HT-29 (cell line): ENCODE measurements around the gene TMEM255A. TPM values are rescaled to one million over a fixed set of nuclear protein-coding genes. Genes with fewer than 3 reads are reported as not detected.
"Not testable (repeated sequence)": the region's sequence is repeated elsewhere in the genome, so short reads cannot be mapped to it uniquely, and the experiment has no call there.

Source experiments
- DNase-seq: peaks from one replicate; pipeline ENCODE4 v3.0.0-alpha.2; 2015; ENCODE audit warnings: low spot score
- total RNA-seq: library from RNA; depleted of rRNA; stranded (reverse); fragments of >200 nt; shearing (Covaris generic); gene quantifications from 2 replicates; pipeline ENCODE4 v1.2.3, GENCODE V29; 2014; rRNA removed

Gene TMEM255A
- not detected in 2 replicates for total RNA-seq

GRCh38 chrX:120310861-120311726 is at the start of gene TMEM255A:
Gene TMEM255A (minus strand): TSS chrX:120311461. CDS start chrX:120311309, 152 bp downstream.
- no peak for DNase-seq

- no peak for DNase-seq
Measured at GRCh38 chrX:120358737-120359456, 47.6 kb upstream of the TMEM255A start.

- no peak for DNase-seq
Measured at GRCh38 chrX:120357186-120357585, 45.9 kb upstream of the TMEM255A start.

GRCh38 chrX:120356084-120356483 is 44.8 kb upstream of the TMEM255A start:
- no peak for DNase-seq

- no peak for DNase-seq
Measured at GRCh38 chrX:120350450-120351138, 39.3 kb upstream of the TMEM255A start.

- DNase-seq = not testable (repeated sequence)
Measured at GRCh38 chrX:120344566-120344965, 33.3 kb upstream of the TMEM255A start.

- DNase-seq = no peak
Measured at GRCh38 chrX:120336899-120337298, 25.6 kb upstream of the TMEM255A start.

- no peak for DNase-seq
Measured at GRCh38 chrX:120335289-120335688, 24.0 kb upstream of the TMEM255A start.

- DNase-seq = no peak
Measured at GRCh38 chrX:120334603-120335002, 23.3 kb upstream of the TMEM255A start.

GRCh38 chrX:120334151-120334550 is 22.9 kb upstream of the TMEM255A start:
- DNase-seq = no peak

- DNase-seq = no peak
Measured at GRCh38 chrX:120332394-120332793, 21.1 kb upstream of the TMEM255A start.

- DNase-seq = no peak
Measured at GRCh38 chrX:120331116-120331515, 19.9 kb upstream of the TMEM255A start.

GRCh38 chrX:120321520-120322281 is 10.4 kb upstream of the TMEM255A start:
- DNase-seq = no peak

GRCh38 chrX:120318411-120318810 is 7.2 kb upstream of the TMEM255A start:
- no peak for DNase-seq

- DNase-seq = peak; percentile 76
Measured at GRCh38 chrX:120316587-120317283, 5.5 kb upstream of the TMEM255A start.

GRCh38 chrX:120315776-120316175 is 4.5 kb upstream of the TMEM255A start:
- no peak for DNase-seq

GRCh38 chrX:120311727-120312063 is 434 bp upstream of the TMEM255A start:
- no peak for DNase-seq

- DNase-seq = no peak
Measured at GRCh38 chrX:120309873-120310705, 1.2 kb downstream of the TMEM255A start.

- no peak for DNase-seq
Measured at GRCh38 chrX:120308959-120309872, 2.0 kb downstream of the TMEM255A start.
